H1 (cell line): ENCODE measurements around the gene ZNF57. TPM values are rescaled to one million over a fixed set of nuclear protein-coding genes. Genes with fewer than 3 reads are reported as not detected.

ENCODE experiments used
- CTCF ChIA-PET: fragments of 300-600 bp; sonication (Branson Sonifier 250); formaldehyde crosslinking; loops from one replicate; lab custom pipeline; 2021; ENCODE audit not compliant: partially characterized antibody; lab: Charles Lee
- POLR2A ChIA-PET: fragments of 300-600 bp; sonication (Branson Sonifier 250); formaldehyde crosslinking; loops from one replicate; lab custom pipeline; 2021; ENCODE audit warnings: inconsistent platforms; ENCODE audit not compliant: partially characterized antibody; lab: Charles Lee
- DNase-seq, 2 experiments: peaks; one replicate each; pipeline versions ENCODE4 v3.0.0 to v3.0.0-alpha.2; 2010 to 2022; ENCODE audit warnings: low spot score in 2 of 2, low read depth in 1 of 2, mixed read lengths in 1 of 2
- FAIRE-seq: peaks from 2 replicates; lab custom pipeline; 2011; peaks lifted over from hg19 to GRCh38; lab: Jason Lieb, UNC
- H2AFZ ChIP-seq: 2 replicates; pipeline ENCODE4 v1.8.1; 2012; ENCODE audit warnings: low read length, inconsistent platforms
- H2AK5ac ChIP-seq: 2 replicates; pipeline ENCODE4 v1.6.1; 2013; ENCODE audit warnings: low read depth, low read length
- H2BK120ac ChIP-seq: replicated peaks from 2 replicates; pipeline ENCODE3; 2013; ENCODE audit warnings: low read depth, low read length, inconsistent platforms
- H2BK12ac ChIP-seq: 2 replicates; pipeline ENCODE4 v1.6.1; 2013; ENCODE audit warnings: low read depth, low read length
- H2BK15ac ChIP-seq: 2 replicates; pipeline ENCODE4 v1.6.1; 2013; ENCODE audit warnings: low read length
- H2BK20ac ChIP-seq: 2 replicates; pipeline ENCODE4 v1.6.1; 2013; ENCODE audit warnings: low read length
- H2BK5ac ChIP-seq: 2 replicates; pipeline ENCODE4 v1.6.1; 2013; ENCODE audit warnings: low read depth, low read length
- H3K14ac ChIP-seq: 2 replicates; pipeline ENCODE4 v1.6.1; 2013; ENCODE audit warnings: inconsistent platforms; ENCODE audit not compliant: insufficient read length
- H3K18ac ChIP-seq: 2 replicates; pipeline ENCODE4 v1.6.1; 2013; ENCODE audit warnings: low read length; ENCODE audit errors: extremely low read depth
- H3K23ac ChIP-seq: 2 replicates; pipeline ENCODE4 v1.6.1; 2013; ENCODE audit warnings: inconsistent platforms; ENCODE audit not compliant: insufficient read length
- H3K23me2 ChIP-seq: 2 replicates; pipeline ENCODE4 v1.6.1; 2013; ENCODE audit warnings: low read depth, low read length
- H3K27ac ChIP-seq: 2 replicates; pipeline ENCODE4 v1.6.1; 2011; ENCODE audit warnings: low read depth, low read length, inconsistent platforms
- H3K27me3 ChIP-seq, 4 experiments: replicated peaks in 1 of 4; 1 replicate in 1 of 4; 2 replicates in 3 of 4; pipeline versions ENCODE4 v1.6.1 to v1.8.1; 2011 to 2013; ENCODE audit warnings: low read length in 3 of 4, mild to moderate bottlenecking in 3 of 4, inconsistent platforms in 2 of 4, mixed read lengths in 2 of 4, moderate library complexity in 1 of 4; ENCODE audit not compliant: control insufficient read depth in 3 of 4, insufficient read depth in 3 of 4; ENCODE audit errors: extremely low read depth in 1 of 4
- H3K36me3 ChIP-seq, 4 experiments: 2 replicates each; pipeline versions ENCODE4 v1.6.1 to v1.8.1; 2011 to 2013; ENCODE audit warnings: mild to moderate bottlenecking in 4 of 4, low read length in 3 of 4, moderate library complexity in 2 of 4, control low read depth in 1 of 4, inconsistent platforms in 1 of 4; ENCODE audit not compliant: insufficient read depth in 4 of 4, control insufficient read depth in 2 of 4
- H3K4ac ChIP-seq: replicated peaks from 2 replicates; pipeline ENCODE3; 2013; ENCODE audit warnings: low read length, low read depth, mixed read lengths, inconsistent platforms; ENCODE audit not compliant: insufficient read length
- H3K4me1 ChIP-seq, 4 experiments: replicated peaks in 1 of 4; 1 replicate in 1 of 4; 2 replicates in 3 of 4; pipeline versions ENCODE4 v1.6.1 to v1.8.1; 2011 to 2013; ENCODE audit warnings: low read length in 3 of 4, inconsistent platforms in 2 of 4, mixed read lengths in 1 of 4; ENCODE audit not compliant: insufficient read depth in 4 of 4, control insufficient read depth in 3 of 4
- H3K4me2 ChIP-seq, 2 experiments: 2 replicates each; pipeline versions ENCODE4 v1.6.1 to v1.8.1; 2011 to 2013; ENCODE audit warnings: low read depth in 2 of 2, low read length in 2 of 2, control low read depth in 1 of 2, inconsistent platforms in 1 of 2, mild to moderate bottlenecking in 1 of 2; ENCODE audit not compliant: insufficient read depth in 1 of 2
- H3K4me3 ChIP-seq, 4 experiments: fragments of 200-600, 300-600 bp in 1 of 4; sonication (generic), shearing (Covaris generic), sonication (Bioruptor Twin) in 1 of 4; 2 replicates each; pipeline versions ENCODE4 v1.5.1 to v1.8.1; 2011 to 2016; ENCODE audit warnings: low read length in 4 of 4, low read depth in 3 of 4, control low read depth in 2 of 4, inconsistent platforms in 2 of 4, mild to moderate bottlenecking in 2 of 4, mixed read lengths in 1 of 4, moderate library complexity in 1 of 4; ENCODE audit not compliant: insufficient read depth in 2 of 4; ENCODE audit errors: extremely low read depth in 1 of 4
- H3K56ac ChIP-seq: replicated peaks from 2 replicates; pipeline ENCODE3; 2013; ENCODE audit warnings: low read depth, mild to moderate bottlenecking, mixed read lengths, low read length, inconsistent platforms; ENCODE audit not compliant: insufficient read length
- H3K79me1 ChIP-seq: 2 replicates; pipeline ENCODE4 v1.6.1; 2013; ENCODE audit warnings: low read depth, low read length, control low read depth
- H3K79me2 ChIP-seq, 2 experiments: 2 replicates each; pipeline versions ENCODE4 v1.6.1 to v1.8.1; 2012 to 2013; ENCODE audit warnings: low read length in 2 of 2, mild to moderate bottlenecking in 2 of 2, inconsistent platforms in 1 of 2; ENCODE audit not compliant: insufficient read depth in 2 of 2, control insufficient read depth in 1 of 2
- H3K9ac ChIP-seq, 4 experiments: replicated peaks in 1 of 4; 1 replicate in 1 of 4; 2 replicates in 3 of 4; pipeline versions ENCODE4 v1.6.1 to v1.8.1; 2011 to 2013; ENCODE audit warnings: low read depth in 3 of 4, low read length in 3 of 4, control low read depth in 2 of 4, mild to moderate bottlenecking in 2 of 4, moderate library complexity in 2 of 4, inconsistent platforms in 1 of 4; ENCODE audit errors: extremely low read depth in 1 of 4
- H3K9me3 ChIP-seq, 2 experiments: 2 replicates each; pipeline versions ENCODE4 v1.6.1 to v1.8.1; 2012 to 2013; ENCODE audit warnings: mild to moderate bottlenecking in 2 of 2, moderate library complexity in 2 of 2, control low read depth in 1 of 2, inconsistent platforms in 1 of 2, low read depth in 1 of 2, low read length in 1 of 2, mixed read lengths in 1 of 2; ENCODE audit not compliant: insufficient read depth in 2 of 2
- H4K20me1 ChIP-seq, 2 experiments: replicated peaks in 1 of 2; 2 replicates each; pipeline versions ENCODE3 to v1.8.1; 2011 to 2013; ENCODE audit warnings: inconsistent platforms in 2 of 2, low read length in 2 of 2, mild to moderate bottlenecking in 1 of 2; ENCODE audit not compliant: insufficient read depth in 2 of 2, control insufficient read depth in 1 of 2
- H4K5ac ChIP-seq: 2 replicates; pipeline ENCODE4 v1.6.1; 2013; ENCODE audit warnings: low read length, low read depth, mixed read lengths, inconsistent platforms; ENCODE audit not compliant: insufficient read length
- H4K8ac ChIP-seq: 2 replicates; pipeline ENCODE4 v1.8.0; 2013; ENCODE audit warnings: mild to moderate bottlenecking, moderate library complexity, low read length, inconsistent platforms; ENCODE audit not compliant: insufficient read depth; ENCODE audit errors: extremely low read depth
- H4K91ac ChIP-seq: replicated peaks from 2 replicates; pipeline ENCODE3; 2013; ENCODE audit warnings: low read length, mixed read lengths, inconsistent platforms; ENCODE audit not compliant: insufficient read length
- ATF2 ChIP-seq: IDR thresholded peaks from 2 replicates; pipeline ENCODE4 v1.6.1; 2012; ENCODE audit warnings: low read length, inconsistent platforms
- JUN ChIP-seq: IDR thresholded peaks from 2 replicates; pipeline ENCODE4 v1.6.1; 2011; ENCODE audit warnings: low read depth, mild to moderate bottlenecking, improper control_type of control experiment, low read length
- KDM5A ChIP-seq: fragments of 200-600 bp; IDR thresholded peaks from 2 replicates; pipeline ENCODE4 v1.7.1; 2012; ENCODE audit warnings: mild to moderate bottlenecking, low read length, inconsistent platforms, mixed read lengths
- POLR2A ChIP-seq, 2 experiments: IDR thresholded peaks; 1 replicate in 1 of 2; 2 replicates in 1 of 2; pipeline ENCODE4 v1.6.1; 2011; ENCODE audit warnings: low read depth in 2 of 2, low read length in 2 of 2, mild to moderate bottlenecking in 2 of 2; ENCODE audit errors: control extremely low read depth in 1 of 2
- POLR2AphosphoS5 ChIP-seq: IDR thresholded peaks from 2 replicates; pipeline ENCODE4 v1.6.1; 2011; ENCODE audit warnings: low read depth, low read length
- RXRA ChIP-seq: IDR thresholded peaks from 2 replicates; pipeline ENCODE4 v1.6.1; 2011; ENCODE audit warnings: low read depth, mild to moderate bottlenecking, low read length, moderate library complexity; ENCODE audit not compliant: insufficient read depth
- SAP30 ChIP-seq: fragments of 300-600 bp; sonication (generic); IDR thresholded peaks from 2 replicates; pipeline ENCODE4 v1.7.1; 2012; ENCODE audit warnings: low read length, moderate library complexity, mild to moderate bottlenecking, inconsistent platforms; ENCODE audit not compliant: insufficient read depth, insufficient replicate concordance
- SP4 ChIP-seq: IDR thresholded peaks from 2 replicates; pipeline ENCODE4 v1.6.1; 2012; ENCODE audit warnings: low read length, inconsistent platforms
- SRF ChIP-seq: IDR thresholded peaks from 2 replicates; pipeline ENCODE4 v1.6.1; 2011; ENCODE audit warnings: mild to moderate bottlenecking, low read depth, low read length, moderate library complexity
- USF2 ChIP-seq: IDR thresholded peaks from 2 replicates; pipeline ENCODE4 v1.6.1; 2011; ENCODE audit warnings: low read length, improper control_type of control experiment
- WGBS, 2 experiments: shearing (Covaris generic) in 1 of 2; methylation state at CpG; one replicate each; pipeline versions ENCODE4 v1.1.6 to v1.1.7; 2013 to 2015; ENCODE audit warnings: low lambda C conversion rate in 2 of 2, mixed read lengths in 2 of 2, inconsistent platforms in 1 of 2, low coverage in 1 of 2, missing lambda C conversion rate in 1 of 2; ENCODE audit not compliant: insufficient replicate concordance in 2 of 2, insufficient coverage in 1 of 2, insufficient read length in 1 of 2; ENCODE audit errors: extremely low coverage in 1 of 2, missing lambda C conversion rate in 1 of 2; 5-methylcytosine and 5-hydroxymethylcytosine counted together
- polyA plus RNA-seq, 7 experiments: library from polyadenylated mRNA; depleted of rRNA in 3 of 7; stranded (reverse) in 5 of 7; unstranded in 2 of 7; fragments of >200 nt in 5 of 7; fragments of 200-250 nt in 2 of 7; gene quantifications; 1 replicate in 5 of 7; 2 replicates in 1 of 7; 4 replicates in 1 of 7; pipeline versions ENCODE4 v1.2.1 to v1.2.3, GENCODE V29; 2011 to 2013; ENCODE audit warnings: missing spikeins in 2 of 7, mixed read lengths in 2 of 7
- total RNA-seq: library from RNA; stranded (reverse); fragmentation: NEBNext Ultra II Directional; extraction: Animal tissue kit (Norgen Biotek cat#: 25700); gene quantifications from 2 replicates; pipeline ENCODE4 v1.2.1, GENCODE V29; 2021

Gene ZNF57
- total and polyA plus RNA-seq, 2 of the 8 experiments (the other 6 are each of a cell fraction or from before 2014, with no cell fraction given) = 4.9 to 8.9 TPM

GRCh38 chr19:2865334-2866100 lies 35.2 kb upstream of the ZNF57 start:
- H2AK5ac ChIP-seq = no peak overlapping the region
- H4K20me1 ChIP-seq = no peaks in the 10 kb centered on the region
- H3K4ac ChIP-seq = no peak overlapping the region
- no peak overlapping the region for H2BK20ac ChIP-seq
- H3K79me2 ChIP-seq = no peaks in the 10 kb centered on the region
- no peak overlapping the region for H2AFZ ChIP-seq
- no peak overlapping the region for H3K56ac ChIP-seq
- no peak overlapping the region for H3K4me2 ChIP-seq
- no peaks in the 10 kb centered on the region for H3K36me3 ChIP-seq
- no peak overlapping the region for H2BK120ac ChIP-seq
- H3K79me1 ChIP-seq = no peaks in the 10 kb centered on the region
- H2BK5ac ChIP-seq = no peak overlapping the region
- H3K23ac ChIP-seq = no peak overlapping the region
- FAIRE-seq (no peak), DNase-seq (no peak)
- no peak overlapping the region for H4K8ac ChIP-seq
- no peak overlapping the region for H3K14ac ChIP-seq
- H3K18ac ChIP-seq = no peak overlapping the region
- H2BK12ac ChIP-seq = no peak overlapping the region
- H3K23me2 ChIP-seq = no peaks in the 10 kb centered on the region
- H3K27ac ChIP-seq = no peak overlapping the region
- peaks cover 33 to 79% of the 10 kb centered on the region in 2 experiments for H3K9me3 ChIP-seq
- H3K27me3 ChIP-seq = no peaks in the 10 kb centered on the region
- no peaks in the 10 kb centered on the region for H3K4me1 ChIP-seq
- POLR2A ChIA-PET = no interaction called here
- CTCF ChIA-PET = interaction anchor here (0.8 to 1.7 kb wide), 2 partner anchors 22 to 46 kb away, joined by 3 read pairs; no protein-coding TSS in a partner anchor
- H4K91ac ChIP-seq = no peak overlapping the region
- H3K9ac ChIP-seq = no peak overlapping the region
- H3K4me3 ChIP-seq = no peak overlapping the region
- H2BK15ac ChIP-seq = no peak overlapping the region
- 87% methylated on average over 12 of the region's 12 CpGs; no CpG with 5 or more reads in 1 of the 2 experiments for WGBS, 2 experiments
- no peak overlapping the region for H4K5ac ChIP-seq
- no peak for TF ChIP-seq KDM5A
- no peak for TF ChIP-seq SP4
- no peak for TF ChIP-seq SRF
- no peak for TF ChIP-seq POLR2A (IDR thresholded peaks at IDR 0.05; ENCODE audit: control extremely low read depth in 1 of 2, low read depth in 2 of 2, low read length in 2 of 2)
- no peak for TF ChIP-seq POLR2AphosphoS5
- no peak for TF ChIP-seq JUN
- no peak for TF ChIP-seq USF2
- TF ChIP-seq ATF2 = no peak
- no peak for TF ChIP-seq SAP30
- TF ChIP-seq RXRA = no peak
